ENCODE results near the gene ATP10A.

DNA sequence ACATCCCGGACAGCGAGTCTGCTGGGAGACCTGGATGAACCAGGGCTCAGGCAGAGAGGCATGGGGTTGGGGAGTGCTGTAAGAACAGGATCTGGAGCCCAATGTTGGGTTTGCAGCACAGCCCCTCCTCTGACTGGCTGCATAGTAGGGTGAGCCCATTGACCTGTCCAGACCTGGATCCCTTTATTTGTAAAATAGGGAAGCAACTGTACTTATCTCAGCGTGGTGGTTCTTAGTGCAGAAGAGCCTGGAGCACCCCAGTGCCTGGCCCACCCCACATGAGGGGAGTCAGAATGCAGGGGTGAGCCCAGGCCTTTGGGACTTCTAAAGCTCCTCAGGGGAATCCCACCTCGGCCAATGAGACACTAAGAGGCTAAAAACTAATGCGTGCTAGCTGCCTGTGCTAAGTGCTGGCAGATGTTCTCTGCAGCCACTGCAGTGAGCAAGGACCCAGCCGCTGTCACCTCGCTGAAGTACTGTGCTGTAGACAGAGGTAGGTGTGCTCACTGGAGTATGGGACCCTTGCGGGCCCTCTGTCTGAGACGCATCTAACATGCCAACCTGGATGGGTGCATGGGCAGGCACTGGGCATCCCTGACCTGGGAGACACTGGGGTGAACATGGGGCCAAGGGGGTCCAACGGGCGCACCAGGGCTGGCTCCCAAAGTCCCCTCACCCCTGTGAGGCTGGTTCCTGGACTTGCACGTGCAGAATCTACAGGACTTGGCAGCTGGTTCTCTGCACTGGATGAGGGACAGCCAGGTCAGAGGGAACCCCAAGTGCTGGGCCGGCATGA is 95.6 kb downstream of the ATP10A start:
- TF ChIP-seq POLR2A (IDR thresholded peaks at IDR 0.05; ENCODE audit: low read length) (no peak), GATA1 (IDR thresholded peaks at IDR 0.05; ENCODE audit: low read depth, low read length) (no peak)

Measured in erythroblast (primary cell).